SK-N-MC (cell line): ENCODE data around the gene VPREB3.

ENCODE experiments used
- EZH2 ChIP-seq: fragments of 200-600 bp; sonication (generic); IDR thresholded peaks from one replicate; pipeline ENCODE4 v1.6.1; 2017; ENCODE audit warnings: antibody characterized with exemption
- FOXP2 ChIP-seq: optimal IDR thresholded peaks from 2 replicates; pipeline ENCODE3; 2011; ENCODE audit warnings: mild to moderate bottlenecking, moderate library complexity; ENCODE audit not compliant: insufficient read depth; ENCODE audit errors: extremely low read length, control extremely low read depth
- POLR2AphosphoS5 ChIP-seq: IDR thresholded peaks from 2 replicates; pipeline ENCODE4 v1.6.1; 2012; ENCODE audit warnings: mild to moderate bottlenecking, low read depth, low read length, borderline replicate concordance

DNA sequence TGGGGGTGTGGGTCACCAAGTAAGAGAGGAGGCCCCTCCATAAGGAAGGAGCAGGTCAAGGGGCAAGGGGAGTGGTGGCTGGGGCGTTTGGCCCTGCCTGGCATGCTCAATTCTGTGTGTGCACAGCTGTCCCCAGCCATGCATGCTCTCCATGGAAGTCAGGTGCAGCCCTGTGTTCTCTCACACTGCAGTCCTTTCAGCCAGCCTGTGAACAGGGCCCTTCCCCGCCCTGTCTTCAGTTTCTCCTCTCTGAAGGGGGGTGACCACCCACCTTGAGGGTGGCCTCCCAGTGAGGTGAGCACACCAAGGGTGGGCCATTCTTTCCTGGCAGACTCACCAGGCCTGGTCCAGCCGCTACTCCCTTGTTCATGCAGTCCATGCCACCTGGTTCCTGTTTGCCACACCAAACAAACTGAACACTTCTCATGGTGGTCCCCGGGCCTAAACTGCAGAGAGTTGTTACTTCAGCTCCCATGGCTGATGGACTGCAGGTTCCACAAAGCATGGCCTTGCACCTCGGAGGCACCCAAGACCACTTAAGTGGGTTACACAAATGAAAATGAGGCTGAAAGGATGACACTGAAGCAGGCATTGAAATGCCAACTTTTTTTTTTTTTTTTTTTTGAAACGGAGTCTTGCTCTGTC is 15.2 kb upstream of the VPREB3 start:
- TF ChIP-seq POLR2AphosphoS5 (no peak), EZH2 (no peak), FOXP2 (no peak)
